SK-N-SH (cell line): Measurements from ENCODE around the gene ENHO. TPM values are rescaled to one million over a fixed set of nuclear protein-coding genes. Genes with fewer than 3 reads are reported as not detected.

Source experiments
- CTCF ChIA-PET: fragments of 300-600, 350-600 bp; formaldehyde crosslinking; extraction: SDS; loops from one replicate; lab custom pipeline; 2021; lab: Yijun Ruan, JAX
- POLR2A ChIA-PET: fragments of 350-600 bp; sonication (Branson Sonifier 250); formaldehyde crosslinking; extraction: SDS; loops from one replicate; lab custom pipeline; 2020; ENCODE audit warnings: antibody characterized with exemption, inconsistent platforms; lab: Yijun Ruan, JAX
- DNase-seq: peaks from one replicate; pipeline ENCODE4 v3.0.0; 2012
- H2AFZ ChIP-seq: fragments of 200-600 bp; sonication (generic); 2 replicates; pipeline ENCODE4 v1.8.1; 2016; ENCODE audit warnings: antibody characterized with exemption, mild to moderate bottlenecking, low read depth
- H3F3A ChIP-seq: fragments of 200-600 bp; sonication (generic); replicated peaks from 2 replicates; pipeline ENCODE3; 2016; ENCODE audit warnings: antibody characterized with exemption, mild to moderate bottlenecking; ENCODE audit not compliant: insufficient read depth
- H3K27ac ChIP-seq, 2 experiments: fragments of 200-500 bp in 1 of 2; fragments of 200-600 bp in 1 of 2; sonication (Bioruptor generic) in 1 of 2; sonication (generic), shearing (Covaris generic) in 1 of 2; 2 replicates each; pipeline versions ENCODE4 v1.5.1 to v1.6.1; 2014 to 2016; ENCODE audit warnings: low read depth in 2 of 2, inconsistent platforms in 1 of 2, low read length in 1 of 2, mild to moderate bottlenecking in 1 of 2, mixed read lengths in 1 of 2
- H3K27me3 ChIP-seq: fragments of 200-600 bp; sonication (generic), shearing (Covaris generic); 2 replicates; pipeline ENCODE4 v1.6.1; 2016; ENCODE audit warnings: mixed run types; ENCODE audit not compliant: insufficient read depth
- H3K36me3 ChIP-seq, 2 experiments: fragments of 200-500 bp in 1 of 2; fragments of 200-600 bp in 1 of 2; sonication (Bioruptor generic) in 1 of 2; sonication (generic) in 1 of 2; replicated peaks in 1 of 2; 2 replicates each; pipeline versions ENCODE3 to v1.5.1; 2014 to 2016; ENCODE audit warnings: low read length in 1 of 2, mild to moderate bottlenecking in 1 of 2; ENCODE audit not compliant: insufficient read depth in 2 of 2, control insufficient read depth in 1 of 2
- H3K4me1 ChIP-seq, 2 experiments: fragments of 200-500 bp in 1 of 2; fragments of 200-600 bp in 1 of 2; sonication (Bioruptor generic) in 1 of 2; sonication (generic), shearing (Covaris generic) in 1 of 2; 2 replicates each; pipeline versions ENCODE4 v1.5.1 to v1.6.1; 2014 to 2016; ENCODE audit warnings: low read depth in 1 of 2, low read length in 1 of 2, mixed run types in 1 of 2; ENCODE audit not compliant: insufficient read depth in 2 of 2, control insufficient read depth in 1 of 2
- H3K4me2 ChIP-seq: fragments of 200-600 bp; sonication (generic), shearing (Covaris generic); 2 replicates; pipeline ENCODE4 v1.6.1; 2017; ENCODE audit warnings: mixed run types
- H3K4me3 ChIP-seq, 2 experiments: fragments of 200-500 bp in 1 of 2; fragments of 200-600 bp in 1 of 2; sonication (Bioruptor generic) in 1 of 2; sonication (generic), shearing (Covaris generic) in 1 of 2; 2 replicates each; pipeline versions ENCODE4 v1.5.1 to v1.8.1; 2014 to 2016; ENCODE audit warnings: low read depth in 2 of 2, inconsistent platforms in 1 of 2, low read length in 1 of 2, mild to moderate bottlenecking in 1 of 2, mixed read lengths in 1 of 2, moderate library complexity in 1 of 2
- H3K79me2 ChIP-seq: fragments of 200-600 bp; sonication (generic); 2 replicates; pipeline ENCODE4 v1.8.1; 2017; ENCODE audit warnings: mild to moderate bottlenecking; ENCODE audit not compliant: insufficient read depth
- H3K9ac ChIP-seq: fragments of 200-600 bp; sonication (generic); 2 replicates; pipeline ENCODE4 v1.6.1; 2017; ENCODE audit warnings: mixed run types
- H3K9me2 ChIP-seq: fragments of 200-600 bp; sonication (generic); 2 replicates; pipeline ENCODE4 v1.6.1; 2017; ENCODE audit warnings: mixed run types
- H3K9me3 ChIP-seq: fragments of 200-600 bp; sonication (generic); 2 replicates; pipeline ENCODE4 v1.6.1; 2017; ENCODE audit warnings: mixed run types, mild to moderate bottlenecking, moderate library complexity
- H4K20me1 ChIP-seq: fragments of 200-600 bp; sonication (generic); 2 replicates; pipeline ENCODE4 v1.6.1; 2017; ENCODE audit warnings: mild to moderate bottlenecking, mixed run types; ENCODE audit not compliant: insufficient read depth
- CTCF ChIP-seq: fragments of 200-600 bp; sonication (generic); IDR thresholded peaks from 2 replicates; pipeline ENCODE4 v1.6.1; 2017; ENCODE audit warnings: antibody characterized with exemption, mild to moderate bottlenecking, moderate library complexity
- EP300 ChIP-seq, 2 experiments: IDR thresholded peaks; 2 replicates each; pipeline versions ENCODE4 v1.4.0 to v1.6.1; 2012; ENCODE audit warnings: borderline replicate concordance in 1 of 2, low read depth in 1 of 2, low read length in 1 of 2
- FOXJ3 ChIP-seq: sonication (generic); formaldehyde crosslinking; IDR thresholded peaks from 2 replicates; pipeline ENCODE4 v1.5.1; 2020; ENCODE audit warnings: mild to moderate bottlenecking, missing genetic modification reagents
- JUND ChIP-seq: IDR thresholded peaks from 2 replicates; pipeline ENCODE4 v1.4.0; 2012
- RAD21 ChIP-seq: IDR thresholded peaks from 2 replicates; pipeline ENCODE4 v1.6.1; 2012; ENCODE audit warnings: mild to moderate bottlenecking, low read length
- REST ChIP-seq: IDR thresholded peaks from 2 replicates; pipeline ENCODE4 v1.6.1; 2012; ENCODE audit warnings: mild to moderate bottlenecking, low read depth, low read length, moderate library complexity
- SIN3A ChIP-seq: IDR thresholded peaks from 2 replicates; pipeline ENCODE4 v1.6.1; 2012; ENCODE audit warnings: low read depth, mild to moderate bottlenecking, low read length, moderate library complexity, borderline replicate concordance
- SMC3 ChIP-seq: IDR thresholded peaks from 2 replicates; pipeline ENCODE4 v1.6.1; 2012; ENCODE audit warnings: low read depth, low read length, improper control_type of control experiment
- USF1 ChIP-seq: IDR thresholded peaks from 2 replicates; pipeline ENCODE4 v1.4.0; 2012; ENCODE audit warnings: low read depth, borderline replicate concordance
- YY1 ChIP-seq: IDR thresholded peaks from 2 replicates; pipeline ENCODE4 v1.4.0; 2012; ENCODE audit warnings: low read depth, mild to moderate bottlenecking
- ZBTB33 ChIP-seq: IDR thresholded peaks from 2 replicates; pipeline ENCODE4 v1.4.0; 2012; ENCODE audit warnings: low read depth, borderline replicate concordance
- WGBS: methylation state at CpG from one replicate; pipeline ENCODE4 v1.1.6; 2017; ENCODE audit warnings: low lambda C conversion rate; 5-methylcytosine and 5-hydroxymethylcytosine counted together
- polyA plus RNA-seq, 3 experiments: library from polyadenylated mRNA; depleted of rRNA; stranded (reverse); fragments of >200 nt; gene quantifications; 2 replicates each; pipeline ENCODE4 v1.2.3, GENCODE V29; 2012

Gene ENHO
- polyA plus RNA-seq, 1 of the 3 experiments (the other 2 are of a cell fraction): 1.5 TPM

GRCh38 chr9:34502471-34502870, 20.3 kb downstream of the ENHO start:
- H3K36me3 ChIP-seq: no peaks in the 10 kb centered on the region
- no peaks in the 10 kb centered on the region for H3K79me2 ChIP-seq
- peak overlapping the region; percentile 41; the same call in 1 of the 2 replicates for H3K4me2 ChIP-seq
- POLR2A ChIA-PET: no interaction called here
- DNase-seq: no peak
- H2AFZ ChIP-seq: no peak overlapping the region
- H3K27me3 ChIP-seq: no peaks in the 10 kb centered on the region
- peaks cover 0 to 6% of the 10 kb centered on the region in 2 experiments; a peak in 1 of 4 replicates for H3K4me1 ChIP-seq
- no peaks in the 10 kb centered on the region for H3F3A ChIP-seq
- H3K27ac ChIP-seq: no peak overlapping the region
- no peaks in the 10 kb centered on the region for H4K20me1 ChIP-seq
- TF ChIP-seq CTCF (no peak), ZBTB33 (no peak), FOXJ3 (no peak), SMC3 (no peak), USF1 (no peak), EP300 (IDR thresholded peaks at IDR 0.05; ENCODE audit: borderline replicate concordance in 1 of 2, low read depth in 1 of 2, low read length in 1 of 2) (no peak), RAD21 (no peak), SIN3A (no peak), YY1 (no peak), JUND (no peak), REST (no peak)
- CTCF ChIA-PET: interaction anchor here (0.6 to 9.5 kb wide), 15 partner anchors 9 to 169 kb away, joined by 3 to 155 read pairs (median 17); no protein-coding TSS in a partner anchor
- no peak overlapping the region for H3K4me3 ChIP-seq
- WGBS: 72% methylated on average over 10 of the region's 10 CpGs
- no peaks in the 10 kb centered on the region for H3K9me3 ChIP-seq
- H3K9ac ChIP-seq: no peak overlapping the region
- H3K9me2 ChIP-seq: no peaks in the 10 kb centered on the region
